Measurements from ENCODE around the gene KAT2B.

KAT2B gene

GRCh38 chr3:20083253-20083652, 43.0 kb downstream of the KAT2B start:
- no peak overlapping the region for H3K4me3 ChIP-seq (ENCODE audit: severe bottlenecking)
- H3K27ac ChIP-seq (ENCODE audit: poor library complexity, severe bottlenecking): no peak overlapping the region
- ATAC-seq (ENCODE audit: low read depth): no peak
- no peaks in the 10 kb centered on the region for H3K36me3 ChIP-seq (ENCODE audit: low read depth)
- DNase-seq (ENCODE audit: low spot score): no peak
- peaks cover 8% of the 10 kb centered on the region for H3K4me1 ChIP-seq (ENCODE audit: insufficient read depth, poor library complexity, severe bottlenecking)
- no peaks in the 10 kb centered on the region for H3K27me3 ChIP-seq (ENCODE audit: insufficient read depth, poor library complexity, severe bottlenecking)
- H3K9me3 ChIP-seq (ENCODE audit: severe bottlenecking): no peaks in the 10 kb centered on the region
- TF ChIP-seq, protein P1, sequence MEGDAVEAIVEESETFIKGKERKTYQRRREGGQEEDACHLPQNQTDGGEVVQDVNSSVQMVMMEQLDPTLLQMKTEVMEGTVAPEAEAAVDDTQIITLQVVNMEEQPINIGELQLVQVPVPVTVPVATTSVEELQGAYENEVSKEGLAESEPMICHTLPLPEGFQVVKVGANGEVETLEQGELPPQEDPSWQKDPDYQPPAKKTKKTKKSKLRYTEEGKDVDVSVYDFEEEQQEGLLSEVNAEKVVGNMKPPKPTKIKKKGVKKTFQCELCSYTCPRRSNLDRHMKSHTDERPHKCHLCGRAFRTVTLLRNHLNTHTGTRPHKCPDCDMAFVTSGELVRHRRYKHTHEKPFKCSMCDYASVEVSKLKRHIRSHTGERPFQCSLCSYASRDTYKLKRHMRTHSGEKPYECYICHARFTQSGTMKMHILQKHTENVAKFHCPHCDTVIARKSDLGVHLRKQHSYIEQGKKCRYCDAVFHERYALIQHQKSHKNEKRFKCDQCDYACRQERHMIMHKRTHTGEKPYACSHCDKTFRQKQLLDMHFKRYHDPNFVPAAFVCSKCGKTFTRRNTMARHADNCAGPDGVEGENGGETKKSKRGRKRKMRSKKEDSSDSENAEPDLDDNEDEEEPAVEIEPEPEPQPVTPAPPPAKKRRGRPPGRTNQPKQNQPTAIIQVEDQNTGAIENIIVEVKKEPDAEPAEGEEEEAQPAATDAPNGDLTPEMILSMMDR (IDR thresholded peaks at IDR 0.05; ENCODE audit: poor library complexity, severe bottlenecking): no peak

DNA sequence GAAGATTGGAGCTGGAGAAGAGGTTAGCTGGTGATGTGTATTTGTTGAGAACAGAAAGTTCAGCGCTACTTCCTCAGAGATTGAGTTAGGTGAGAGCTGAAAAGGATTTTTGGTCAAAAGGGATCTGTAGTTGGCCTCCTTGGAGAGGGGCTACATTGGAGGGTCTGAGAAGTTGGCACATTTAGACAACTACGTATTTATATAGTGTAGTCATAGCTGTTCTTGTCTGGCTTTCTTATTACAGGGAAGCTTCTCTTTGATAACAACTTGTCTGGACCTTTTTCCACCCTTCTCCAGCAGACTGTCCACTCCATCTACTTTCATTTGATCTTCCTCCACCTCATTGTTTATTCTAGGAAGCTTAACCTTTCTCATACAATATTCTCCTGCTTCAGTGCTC, 43.7 kb downstream of the KAT2B start:
- H3K4me1 ChIP-seq (ENCODE audit: insufficient read depth, poor library complexity, severe bottlenecking): peaks cover 8% of the 10 kb centered on the region
- no peaks in the 10 kb centered on the region for H3K36me3 ChIP-seq (ENCODE audit: low read depth)
- H3K27me3 ChIP-seq (ENCODE audit: insufficient read depth, poor library complexity, severe bottlenecking): no peaks in the 10 kb centered on the region
- H3K9me3 ChIP-seq (ENCODE audit: severe bottlenecking): no peaks in the 10 kb centered on the region
- TF ChIP-seq, protein P1 (IDR thresholded peaks at IDR 0.05; ENCODE audit: poor library complexity, severe bottlenecking): no peak
- H3K27ac ChIP-seq (ENCODE audit: poor library complexity, severe bottlenecking): no peak overlapping the region
- ATAC-seq (ENCODE audit: low read depth) (no peak), DNase-seq (ENCODE audit: low spot score) (no peak)
- no peak overlapping the region for H3K4me3 ChIP-seq (ENCODE audit: severe bottlenecking)

DNA sequence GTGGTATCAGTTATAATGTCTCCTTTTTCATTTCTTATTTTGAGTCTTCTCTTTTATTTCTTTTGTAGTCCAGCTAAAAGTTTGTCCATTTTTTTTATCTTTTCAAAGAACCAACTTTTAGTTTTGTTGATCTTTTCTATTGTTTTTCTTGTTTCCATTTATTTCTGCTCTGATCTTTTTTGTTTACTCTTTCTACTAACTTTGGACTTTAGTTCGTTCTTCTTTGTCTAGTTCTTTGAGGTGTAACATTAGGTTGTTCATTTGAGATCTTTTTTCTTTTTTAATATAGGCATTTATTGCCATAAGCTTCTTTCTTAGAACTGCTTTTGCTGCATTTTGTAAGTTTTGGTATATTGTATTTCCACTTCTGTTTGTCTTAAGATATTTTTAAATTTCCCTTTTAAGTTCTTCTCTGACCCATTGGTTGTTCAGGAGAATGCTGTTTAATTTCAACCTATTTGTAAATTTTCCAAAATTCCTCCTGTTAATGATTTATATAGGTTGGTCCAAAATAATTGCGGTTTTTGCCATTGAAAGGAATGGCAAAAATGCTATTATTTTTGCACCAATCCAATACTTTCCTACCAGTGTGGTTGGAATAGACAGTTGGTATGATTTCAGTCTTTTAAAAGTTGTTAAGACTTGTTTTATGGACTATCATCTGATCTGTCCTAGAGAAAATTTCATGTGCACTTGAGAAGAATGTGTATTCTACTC, 51.2 kb downstream of the KAT2B start:
- Histone ChIP-seq H3K27ac (ENCODE audit: poor library complexity, severe bottlenecking) (no peak overlapping the region), H3K4me3 (ENCODE audit: severe bottlenecking) (no peak overlapping the region), H3K27me3 (ENCODE audit: insufficient read depth, poor library complexity, severe bottlenecking) (no peaks in the 10 kb centered on the region), H3K4me1 (ENCODE audit: insufficient read depth, poor library complexity, severe bottlenecking) (no peaks in the 10 kb centered on the region), H3K36me3 (ENCODE audit: low read depth) (no peaks in the 10 kb centered on the region), H3K9me3 (ENCODE audit: severe bottlenecking) (peaks cover 2% of the 10 kb centered on the region)
- DNase-seq (ENCODE audit: low spot score) (no peak), ATAC-seq (ENCODE audit: low read depth) (no peak)
- TF ChIP-seq, protein P1 (IDR thresholded peaks at IDR 0.05; ENCODE audit: poor library complexity, severe bottlenecking): no peak

DNA sequence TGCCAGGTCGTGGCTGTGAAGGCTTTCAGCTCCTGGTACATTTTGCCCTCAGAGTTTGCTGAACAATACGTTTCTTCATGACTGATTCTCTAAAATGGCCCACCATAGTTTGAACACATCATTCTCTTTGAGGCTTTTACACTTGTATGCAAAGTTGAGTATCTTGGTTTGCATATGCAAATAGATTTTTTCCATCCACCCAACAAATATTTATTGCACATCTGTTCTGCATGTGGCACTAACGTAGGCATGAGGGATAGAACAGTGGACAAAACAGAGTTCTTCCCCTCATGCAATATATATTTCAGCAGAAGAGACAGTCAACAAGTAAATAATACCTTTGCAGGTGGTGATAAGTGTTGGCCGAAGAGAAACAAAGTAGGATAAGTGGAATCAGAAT, 55.2 kb downstream of the KAT2B start:
- Histone ChIP-seq H3K4me1 (ENCODE audit: insufficient read depth, poor library complexity, severe bottlenecking) (no peaks in the 10 kb centered on the region), H3K27ac (ENCODE audit: poor library complexity, severe bottlenecking) (no peak overlapping the region), H3K27me3 (ENCODE audit: insufficient read depth, poor library complexity, severe bottlenecking) (no peaks in the 10 kb centered on the region), H3K36me3 (ENCODE audit: low read depth) (no peaks in the 10 kb centered on the region), H3K4me3 (ENCODE audit: severe bottlenecking) (no peak overlapping the region), H3K9me3 (ENCODE audit: severe bottlenecking) (no peaks in the 10 kb centered on the region)
- DNase-seq (ENCODE audit: low spot score): no peak
- TF ChIP-seq, protein P1 (IDR thresholded peaks at IDR 0.05; ENCODE audit: poor library complexity, severe bottlenecking): no peak
- no peak for ATAC-seq (ENCODE audit: low read depth)

GRCh38 chr3:20096135-20096685, 56.0 kb downstream of the KAT2B start:
- Histone ChIP-seq H3K9me3 (ENCODE audit: severe bottlenecking) (no peaks in the 10 kb centered on the region), H3K27ac (ENCODE audit: poor library complexity, severe bottlenecking) (no peak overlapping the region), H3K4me1 (ENCODE audit: insufficient read depth, poor library complexity, severe bottlenecking) (no peaks in the 10 kb centered on the region), H3K4me3 (ENCODE audit: severe bottlenecking) (no peak overlapping the region), H3K27me3 (ENCODE audit: insufficient read depth, poor library complexity, severe bottlenecking) (no peaks in the 10 kb centered on the region), H3K36me3 (ENCODE audit: low read depth) (no peaks in the 10 kb centered on the region)
- TF ChIP-seq, protein P1 (IDR thresholded peaks at IDR 0.05; ENCODE audit: poor library complexity, severe bottlenecking): no peak
- no peak for ATAC-seq (ENCODE audit: low read depth)
- no peak for DNase-seq (ENCODE audit: low spot score)

Measured in RWPE2 (cell line).